Stimulated activated CD8-positive, alpha-beta memory T cell treated with anti-CD3 and anti-CD28 coated beads, Interleukin-4, amount 100 ng/mL, for 4 hours (primary cell): Measurements from ENCODE around the gene LCAT.

ENCODE experiments used
- DNase-seq, 2 donors: peaks; one replicate each; pipeline ENCODE4 v3.0.0-alpha.2; 2020; ENCODE audit warnings: low read depth in 2 of 2, low spot score in 1 of 2

Gene LCAT

GRCh38 chr16:67969254-67970039, 25.5 kb upstream of the LCAT start:
- DNase-seq, result no peak

GRCh38 chr16:67968400-67969253, 24.7 kb upstream of the LCAT start, which contains the start of gene SLC12A4:
Gene SLC12A4, minus strand, starts transcription at chr16:67968637. Its CDS starts 84 bp downstream, at chr16:67968553.
- peak; percentile 47 to 73 for DNase-seq

GRCh38 chr16:67967958-67968399, 24.1 kb upstream of the LCAT start:
- no peak for DNase-seq

GRCh38 chr16:67967183-67967957, 23.4 kb upstream of the LCAT start:
- no peak for DNase-seq

GRCh38 chr16:67966549-67967182, 22.7 kb upstream of the LCAT start:
- DNase-seq, result no peak

GRCh38 chr16:67965668-67966548, 22.0 kb upstream of the LCAT start:
- DNase-seq, result no peak

- no peak for DNase-seq
These were observed 20.7 kb upstream of the LCAT start for GRCh38 chr16:67964477-67965131.

GRCh38 chr16:67963662-67964321, 19.9 kb upstream of the LCAT start:
- no peak for DNase-seq

GRCh38 chr16:67963292-67963661, 19.4 kb upstream of the LCAT start:
- DNase-seq, result no peak

GRCh38 chr16:67962135-67962534, 18.2 kb upstream of the LCAT start:
- DNase-seq, result no peak

GRCh38 chr16:67961551-67961957, 17.6 kb upstream of the LCAT start:
- DNase-seq, result no peak

GRCh38 chr16:67959536-67960329, 15.8 kb upstream of the LCAT start:
- DNase-seq, result no peak

- DNase-seq, result no peak
These were observed 13.7 kb upstream of the LCAT start for GRCh38 chr16:67957622-67958021.

GRCh38 chr16:67954421-67955196, 10.7 kb upstream of the LCAT start:
- no peak for DNase-seq

- DNase-seq, result no peak
These were observed 9.9 kb upstream of the LCAT start for GRCh38 chr16:67953641-67954375.

- no peak for DNase-seq
These were observed 7.6 kb upstream of the LCAT start for GRCh38 chr16:67951485-67951884.
